ENCODE results near the gene KLHDC8A. TPM values are rescaled to one million over a fixed set of nuclear protein-coding genes. Genes with fewer than 3 reads are reported as not detected.

KLHDC8A gene
- total and polyA plus RNA-seq, 2 donors (not counting 3 experiments of a cell fraction or from before 2014, with no cell fraction given) = not detected

DNA sequence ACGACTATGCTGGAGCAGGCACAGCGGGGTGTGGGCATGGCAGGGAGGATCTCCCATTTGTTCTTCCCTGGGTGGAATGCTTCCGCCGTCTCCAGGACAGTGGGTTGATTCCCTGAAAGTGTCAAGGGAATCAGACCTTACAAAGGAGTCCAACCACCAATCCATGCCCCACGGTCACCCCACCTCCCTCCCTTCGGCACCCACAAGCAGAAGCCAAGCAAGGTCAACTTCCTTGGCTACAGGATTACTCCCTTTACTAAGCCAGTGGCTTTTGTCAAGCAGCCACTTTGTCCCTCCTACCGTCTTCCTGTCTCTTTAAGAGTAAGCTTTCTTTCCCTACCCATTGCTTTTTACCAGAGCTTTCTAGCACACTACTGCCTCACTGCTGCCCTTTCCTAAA, 19.2 kb downstream of the KLHDC8A start:
- H3K27me3 ChIP-seq (ENCODE audit: control insufficient read depth in 2 of 2, insufficient read depth in 2 of 2, low read length in 2 of 2) = peaks cover 14 to 17% of the 10 kb centered on the region in 2 experiments
- H3K36me3 ChIP-seq (ENCODE audit: control insufficient read depth in 2 of 2, extremely low read depth in 1 of 2, insufficient read depth in 2 of 2, low read length in 2 of 2) = no peaks in the 10 kb centered on the region
- no peaks in the 10 kb centered on the region for H3K4me1 ChIP-seq (ENCODE audit: control insufficient read depth, extremely low read depth, insufficient read depth, low read length)
- no peak overlapping the region for H2AFZ ChIP-seq (ENCODE audit: low read depth, low read length)
- H3K9me3 ChIP-seq (replicated peaks; ENCODE audit: control insufficient read depth, insufficient read depth, low read length) = no peaks in the 10 kb centered on the region
- no peak overlapping the region for H3K27ac ChIP-seq (ENCODE audit: insufficient read depth, low read depth, low read length)
- no TSS peak for BruUV-seq (replicated peaks)
- H3K9me1 ChIP-seq (replicated peaks; ENCODE audit: control insufficient read depth, extremely low read depth, insufficient read depth, low read length) = no peaks in the 10 kb centered on the region
- CTCF ChIA-PET = interaction anchor here (0.8 to 21.6 kb wide), 6 partner anchors 11 to 185 kb away, joined by 3 to 1536 read pairs (median 41); no protein-coding TSS in a partner anchor
- no peak overlapping the region for H3K4me3 ChIP-seq (replicated peaks in 1 of 3; ENCODE audit: insufficient read depth in 1 of 3, low read depth in 1 of 3, low read length in 3 of 3)
- no peaks in the 10 kb centered on the region for H4K20me1 ChIP-seq (replicated peaks; ENCODE audit: control insufficient read depth, extremely low read depth, insufficient read depth, low read length)
- no peaks in the 10 kb centered on the region for H3K79me2 ChIP-seq (ENCODE audit: control insufficient read depth, insufficient read depth, low read length)
- H3K4me2 ChIP-seq (ENCODE audit: insufficient read depth, low read length) = no peak overlapping the region
- TF ChIP-seq, protein P1, sequence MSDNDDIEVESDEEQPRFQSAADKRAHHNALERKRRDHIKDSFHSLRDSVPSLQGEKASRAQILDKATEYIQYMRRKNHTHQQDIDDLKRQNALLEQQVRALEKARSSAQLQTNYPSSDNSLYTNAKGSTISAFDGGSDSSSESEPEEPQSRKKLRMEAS (IDR thresholded peaks at IDR 0.05; ENCODE audit: insufficient read depth, insufficient read length) = no peak
- TF ChIP-seq POLR2AphosphoS5 (IDR thresholded peaks at IDR 0.05; ENCODE audit: insufficient read depth, low read depth, low read length) (no peak), MYC (IDR thresholded peaks at IDR 0.05; ENCODE audit: low read depth, low read length) (no peak), EZH2 (IDR thresholded peaks at IDR 0.05; ENCODE audit: borderline replicate concordance, low read depth, low read length, severe bottlenecking) (no peak), JUN (IDR thresholded peaks at IDR 0.05; ENCODE audit: borderline replicate concordance, insufficient read depth, insufficient read length, low read depth) (no peak), GATA2 (IDR thresholded peaks at IDR 0.05; ENCODE audit: insufficient read depth, insufficient read length, low read depth, low read length) (no peak), FOS (IDR thresholded peaks at IDR 0.05; ENCODE audit: borderline replicate concordance, insufficient read depth, low read length) (no peak), POLR2A (IDR thresholded peaks at IDR 0.05; ENCODE audit: low read depth, low read length) (no peak)
- TF ChIP-seq, protein P2, sequence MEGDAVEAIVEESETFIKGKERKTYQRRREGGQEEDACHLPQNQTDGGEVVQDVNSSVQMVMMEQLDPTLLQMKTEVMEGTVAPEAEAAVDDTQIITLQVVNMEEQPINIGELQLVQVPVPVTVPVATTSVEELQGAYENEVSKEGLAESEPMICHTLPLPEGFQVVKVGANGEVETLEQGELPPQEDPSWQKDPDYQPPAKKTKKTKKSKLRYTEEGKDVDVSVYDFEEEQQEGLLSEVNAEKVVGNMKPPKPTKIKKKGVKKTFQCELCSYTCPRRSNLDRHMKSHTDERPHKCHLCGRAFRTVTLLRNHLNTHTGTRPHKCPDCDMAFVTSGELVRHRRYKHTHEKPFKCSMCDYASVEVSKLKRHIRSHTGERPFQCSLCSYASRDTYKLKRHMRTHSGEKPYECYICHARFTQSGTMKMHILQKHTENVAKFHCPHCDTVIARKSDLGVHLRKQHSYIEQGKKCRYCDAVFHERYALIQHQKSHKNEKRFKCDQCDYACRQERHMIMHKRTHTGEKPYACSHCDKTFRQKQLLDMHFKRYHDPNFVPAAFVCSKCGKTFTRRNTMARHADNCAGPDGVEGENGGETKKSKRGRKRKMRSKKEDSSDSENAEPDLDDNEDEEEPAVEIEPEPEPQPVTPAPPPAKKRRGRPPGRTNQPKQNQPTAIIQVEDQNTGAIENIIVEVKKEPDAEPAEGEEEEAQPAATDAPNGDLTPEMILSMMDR (IDR thresholded peaks at IDR 0.05; ENCODE audit: extremely low read depth in 1 of 2, insufficient read depth in 1 of 2, low read depth in 1 of 2, low read length in 2 of 2) = no peak
- H3K9ac ChIP-seq (replicated peaks; ENCODE audit: extremely low read depth, insufficient read depth, low read length) = no peak overlapping the region
- POLR2A ChIA-PET = no interaction called here
- intact Hi-C loops (cut with micrococcal nuclease) = loop anchor here (1.0 kb wide), 1 partner anchor 49 kb away; no protein-coding TSS in a partner anchor
- dilution Hi-C loops (cut with MboI; ENCODE audit: extremely low pct_ligation_motif_present, low sequenced_read_pairs) = no loop called here
- DNase-seq (ENCODE audit: low read depth, low spot score) (no peak), FAIRE-seq (no peak)
